HepG2 (cell line): Measurements from ENCODE around the gene RASSF10. TPM values are rescaled to one million over a fixed set of nuclear protein-coding genes. Genes with fewer than 3 reads are reported as not detected.

Experiments used
- ATAC-seq: fragments of 200-7000 bp; cut with Tn5 transposase; 3 replicates; pipeline ENCODE4 v1.9.1; 2020; ENCODE audit warnings: mild to moderate bottlenecking, moderate library complexity
- BruUV-seq: library from RNA; stranded (reverse); fragments of 400-500 nt; replicated peaks from 2 replicates; lab custom pipeline; 2021; lab: Mats Ljungman, UMichigan
- CTCF ChIA-PET: fragments of 300-600 bp; formaldehyde crosslinking; extraction: SDS; loops from one replicate; lab custom pipeline; 2021; ENCODE audit warnings: low total read pairs, inconsistent platforms, low intra/inter-chr PET ratio; lab: Yijun Ruan, JAX
- POLR2A ChIA-PET: fragments of 350-600 bp; sonication (Branson Sonifier 250); formaldehyde crosslinking; loops from one replicate; lab custom pipeline; 2020; ENCODE audit warnings: antibody characterized with exemption, inconsistent platforms; lab: Yijun Ruan, JAX
- DNase-seq: peaks from one replicate; pipeline ENCODE4 v3.0.0-alpha.2; 2015; ENCODE audit warnings: low spot score
- FAIRE-seq: peaks from 3 replicates; lab custom pipeline; 2011; peaks lifted over from hg19 to GRCh38; lab: Jason Lieb, UNC
- H2AFZ ChIP-seq: one replicate; pipeline ENCODE4 v1.6.1; 2011; ENCODE audit warnings: low read length, inconsistent platforms
- H3K27ac ChIP-seq: fragments of 300-600 bp; 3 replicates; pipeline ENCODE4 v1.8.0; 2011; ENCODE audit warnings: mixed run types, mild to moderate bottlenecking, mixed read lengths, low read length, inconsistent platforms; ENCODE audit not compliant: insufficient read depth; ENCODE audit errors: extremely low read length
- H3K27me3 ChIP-seq, 2 experiments: fragments of 200-600 bp in 1 of 2; 2 replicates in 1 of 2; 3 replicates in 1 of 2; pipeline versions ENCODE4 v1.6.0 to v1.8.0; 2011; ENCODE audit warnings: low read length in 2 of 2, mild to moderate bottlenecking in 2 of 2, moderate library complexity in 2 of 2, inconsistent platforms in 1 of 2; ENCODE audit not compliant: insufficient read depth in 2 of 2, control insufficient read depth in 1 of 2
- H3K36me3 ChIP-seq, 2 experiments: fragments of 200-600 bp in 1 of 2; replicated peaks in 1 of 2; 2 replicates in 1 of 2; 3 replicates in 1 of 2; pipeline versions ENCODE4 v1.5.1 to v1.8.0; 2011; ENCODE audit warnings: low read length in 2 of 2, inconsistent platforms in 1 of 2; ENCODE audit not compliant: insufficient read depth in 2 of 2, control insufficient read depth in 1 of 2
- H3K4me1 ChIP-seq: 2 replicates; pipeline ENCODE4 v1.5.1; 2012; ENCODE audit warnings: low read length, inconsistent platforms; ENCODE audit not compliant: insufficient read depth
- H3K4me2 ChIP-seq: 2 replicates; pipeline ENCODE4 v1.6.0; 2011; ENCODE audit warnings: low read depth, low read length, inconsistent platforms
- H3K4me3 ChIP-seq, 3 experiments: fragments of 200-600 bp in 1 of 3; sonication (generic), shearing (Covaris generic) in 1 of 3; replicated peaks in 1 of 3; 2 replicates each; pipeline ENCODE4 v1.5.1; 2011 to 2016; ENCODE audit warnings: low read length in 3 of 3, inconsistent platforms in 2 of 3, low read depth in 2 of 3, mild to moderate bottlenecking in 2 of 3, control low read depth in 1 of 3, mixed read lengths in 1 of 3; ENCODE audit not compliant: insufficient read depth in 1 of 3
- H3K79me2 ChIP-seq: one replicate; pipeline ENCODE4 v1.6.1; 2011; ENCODE audit warnings: low read length, inconsistent platforms; ENCODE audit not compliant: insufficient read depth
- H3K9ac ChIP-seq: 2 replicates; pipeline ENCODE4 v1.6.0; 2011; ENCODE audit warnings: mild to moderate bottlenecking, low read depth, low read length, inconsistent platforms; ENCODE audit not compliant: insufficient read depth
- H3K9me3 ChIP-seq: 2 replicates; pipeline ENCODE4 v1.5.1; 2012; ENCODE audit warnings: mild to moderate bottlenecking, low read length
- H4K20me1 ChIP-seq: 2 replicates; pipeline ENCODE4 v1.6.0; 2011; ENCODE audit warnings: inconsistent platforms, mild to moderate bottlenecking, low read length, moderate library complexity; ENCODE audit not compliant: insufficient read depth
- CENPX ChIP-seq: sonication (generic); formaldehyde crosslinking; IDR thresholded peaks from 2 replicates; pipeline ENCODE4 v1.9.0; 2021; ENCODE audit warnings: mild to moderate bottlenecking, missing genetic modification reagents, moderate library complexity
- CHD4 ChIP-seq: fragments of 200-600 bp; sonication (generic); IDR thresholded peaks from 2 replicates; pipeline ENCODE4 v1.7.0; 2017; ENCODE audit warnings: mild to moderate bottlenecking, low read length, borderline replicate concordance
- FOSL2 ChIP-seq: sonication (generic); formaldehyde crosslinking; IDR thresholded peaks from 2 replicates; pipeline ENCODE4 v1.4.0; 2020; ENCODE audit warnings: missing genetic modification reagents
- HNF4A ChIP-seq: sonication (generic); formaldehyde crosslinking; IDR thresholded peaks from 2 replicates; pipeline ENCODE4 v1.4.0; 2020; ENCODE audit warnings: missing genetic modification reagents
- MAFG ChIP-seq: sonication (generic); formaldehyde crosslinking; IDR thresholded peaks from 2 replicates; pipeline ENCODE4 v1.5.1; 2020; ENCODE audit warnings: mild to moderate bottlenecking, missing genetic modification reagents
- MBNL3 ChIP-seq: fragments of 250-450 bp; sonication (Bioruptor Pico); conservative IDR thresholded peaks from 2 replicates; pipeline ENCODE4 v1.8.0; 2022; ENCODE audit warnings: mild to moderate bottlenecking, inconsistent platforms
- MED8 ChIP-seq: sonication (generic); formaldehyde crosslinking; IDR thresholded peaks from 2 replicates; pipeline ENCODE4 v1.8.1; 2023; ENCODE audit warnings: mild to moderate bottlenecking, missing genetic modification reagents; ENCODE audit not compliant: insufficient replicate concordance
- MIER2 ChIP-seq: IDR thresholded peaks from 2 replicates; pipeline ENCODE4 v1.6.1; 2016; ENCODE audit warnings: missing biosample characterization, missing genetic modification reagents
- PAWR ChIP-seq: sonication (generic); formaldehyde crosslinking; IDR thresholded peaks from 2 replicates; pipeline ENCODE4 v1.4.0; 2020; ENCODE audit warnings: missing genetic modification reagents, mild to moderate bottlenecking, borderline replicate concordance
- RARG ChIP-seq: sonication (generic); formaldehyde crosslinking; IDR thresholded peaks from 2 replicates; pipeline ENCODE4 v1.4.0; 2020; ENCODE audit warnings: low read depth, mild to moderate bottlenecking, missing genetic modification reagents
- RBM22 ChIP-seq: fragments of 200-400 bp; formaldehyde crosslinking; optimal IDR thresholded peaks from 2 replicates; pipeline ENCODE3; 2017; ENCODE audit warnings: mild to moderate bottlenecking, low read length, moderate library complexity
- SALL1 ChIP-seq: sonication (generic); formaldehyde crosslinking; IDR thresholded peaks from 2 replicates; pipeline ENCODE4 v1.8.0; 2022; ENCODE audit warnings: mild to moderate bottlenecking, missing genetic modification reagents
- TBP ChIP-seq: sonication (generic); formaldehyde crosslinking; IDR thresholded peaks from 2 replicates; pipeline ENCODE4 v1.5.0; 2020; ENCODE audit warnings: missing genetic modification reagents
- ZFP82 ChIP-seq: sonication (generic); formaldehyde crosslinking; IDR thresholded peaks from 2 replicates; pipeline ENCODE4 v1.5.1; 2020; ENCODE audit warnings: mild to moderate bottlenecking, missing genetic modification reagents, borderline replicate concordance
- ZKSCAN5 ChIP-seq: sonication (generic); formaldehyde crosslinking; IDR thresholded peaks from 2 replicates; pipeline ENCODE4 v1.5.1; 2020; ENCODE audit warnings: mild to moderate bottlenecking, missing genetic modification reagents
- ZNF10 ChIP-seq: sonication (generic); formaldehyde crosslinking; IDR thresholded peaks from 2 replicates; pipeline ENCODE4 v1.4.0; 2020; ENCODE audit warnings: mild to moderate bottlenecking, low read depth, missing genetic modification reagents, borderline replicate concordance
- ZNF124 ChIP-seq: sonication (generic); formaldehyde crosslinking; IDR thresholded peaks from 2 replicates; pipeline ENCODE4 v1.4.0; 2020; ENCODE audit warnings: missing genetic modification reagents
- ZNF230 ChIP-seq: sonication (generic); formaldehyde crosslinking; IDR thresholded peaks from 2 replicates; pipeline ENCODE4 v1.4.0; 2020; ENCODE audit warnings: mild to moderate bottlenecking, missing genetic modification reagents
- ZNF317 ChIP-seq: sonication (generic); formaldehyde crosslinking; IDR thresholded peaks from 2 replicates; pipeline ENCODE4 v1.5.0; 2020; ENCODE audit warnings: mild to moderate bottlenecking, missing genetic modification reagents
- ZNF331 ChIP-seq: sonication (generic); formaldehyde crosslinking; IDR thresholded peaks from 2 replicates; pipeline ENCODE4 v1.4.0; 2020; ENCODE audit warnings: missing genetic modification reagents
- ZNF34 ChIP-seq: sonication (generic); formaldehyde crosslinking; IDR thresholded peaks from 2 replicates; pipeline ENCODE4 v1.4.0; 2020; ENCODE audit warnings: mild to moderate bottlenecking, missing genetic modification reagents, borderline replicate concordance
- ZNF451 ChIP-seq: sonication (generic); formaldehyde crosslinking; IDR thresholded peaks from 2 replicates; pipeline ENCODE4 v1.5.0; 2020; ENCODE audit warnings: mild to moderate bottlenecking, missing genetic modification reagents
- ZNF484 ChIP-seq: sonication (generic); formaldehyde crosslinking; IDR thresholded peaks from 2 replicates; pipeline ENCODE4 v1.5.1; 2020; ENCODE audit warnings: mild to moderate bottlenecking, low read depth, missing genetic modification reagents, borderline replicate concordance
- ZNF563 ChIP-seq: sonication (generic); formaldehyde crosslinking; IDR thresholded peaks from 2 replicates; pipeline ENCODE4 v1.8.0; 2022; ENCODE audit warnings: mild to moderate bottlenecking, moderate library complexity, missing genetic modification reagents
- ZNF724P ChIP-seq: sonication (generic); formaldehyde crosslinking; IDR thresholded peaks from 2 replicates; pipeline ENCODE4 v1.8.0; 2022; ENCODE audit warnings: missing genetic modification reagents, borderline replicate concordance
- WGBS: methylation state at CpG from one replicate; pipeline ENCODE4 v1.1.6; 2017; ENCODE audit warnings: low lambda C conversion rate; 5-methylcytosine and 5-hydroxymethylcytosine counted together
- in situ Hi-C: cut with HindIII; loops from 2 replicates; pipeline ENCODE4 v1.10.0; 2017; ENCODE audit warnings: low pct_unique_long_range_greater_than_20kb; ENCODE audit not compliant: extremely low pct_ligation_motif_present
- intact Hi-C: fragments of 100-400 bp; cut with micrococcal nuclease; formaldehyde crosslinking; loops from one replicate; pipeline ENCODE4 v1.10.0; 2022; ENCODE audit not compliant: unreplicated experiment
- polyA plus RNA-seq, 8 experiments: library from polyadenylated mRNA; depleted of rRNA in 3 of 8; stranded (reverse) in 7 of 8; unstranded in 1 of 8; fragments of >200 nt; fragmentation: Illumina TruSeq in 4 of 8; extraction: Trizol in 4 of 8; gene quantifications; 2 replicates each; pipeline versions ENCODE4 v1.2.1 to v1.2.3, GENCODE V29; 2011 to 2016; ENCODE audit warnings: low read depth in 4 of 8, missing spikeins in 1 of 8, mixed read lengths in 1 of 8; ENCODE audit not compliant: insufficient read depth in 1 of 8
- total RNA-seq, 5 experiments: library from RNA; depleted of rRNA; stranded (reverse); fragments of >200 nt; fragmentation: Illumina TruSeq; extraction: Trizol; gene quantifications; 2 replicates each; pipeline ENCODE4 v1.2.3, GENCODE V29; 2016; ENCODE audit warnings: low read depth in 1 of 5
- TF ChIP-seq, protein P1 (sequence below): IDR thresholded peaks from 2 replicates; pipeline ENCODE4 v1.6.1; 2016; ENCODE audit warnings: missing genetic modification reagents, missing compliant biosample characterization

Gene RASSF10
- total and polyA plus RNA-seq, 2 of the 13 experiments (the other 11 are each of a cell fraction or from before 2014, with no cell fraction given) = not detected

- POLR2A ChIA-PET = interaction anchor here (1.2 to 1.7 kb wide), 3 partner anchors 27 to 133 kb away, joined by 3 to 7 read pairs (median 6); no protein-coding TSS in a partner anchor
- TSS peak; percentile 95 for BruUV-seq
- peak; percentile 55 for ATAC-seq
- no peak for TF ChIP-seq ZNF451 (CRISPR knock-in tag)
- TF ChIP-seq HNF4A = peak; percentile 60; the same call in 1 of the 2 replicates
- TF ChIP-seq, protein P1, sequence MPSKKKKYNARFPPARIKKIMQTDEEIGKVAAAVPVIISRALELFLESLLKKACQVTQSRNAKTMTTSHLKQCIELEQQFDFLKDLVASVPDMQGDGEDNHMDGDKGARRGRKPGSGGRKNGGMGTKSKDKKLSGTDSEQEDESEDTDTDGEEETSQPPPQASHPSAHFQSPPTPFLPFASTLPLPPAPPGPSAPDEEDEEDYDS (CRISPR knock-in tag) = no peak
- TF ChIP-seq ZNF124 (CRISPR knock-in tag) = 0 out of 2 replicates have a peak, but pooled peaks have one; percentile 37
- no peak for TF ChIP-seq TBP
- TF ChIP-seq ZNF230 = no peak
- TF ChIP-seq ZNF563 = no peak
- TF ChIP-seq SALL1 = no peak
- TF ChIP-seq ZFP82 (CRISPR knock-in tag) = no peak
- TF ChIP-seq ZNF484 (CRISPR knock-in tag) = no peak
- TF ChIP-seq MIER2 (CRISPR knock-in tag) = no peak
- no peak for TF ChIP-seq MAFG (CRISPR knock-in tag)
- TF ChIP-seq PAWR (CRISPR knock-in tag) = no peak
- no peak for TF ChIP-seq MED8 (CRISPR knock-in tag)
- TF ChIP-seq FOSL2 (CRISPR knock-in tag) = 0 out of 2 replicates have a peak, but pooled peaks have one; percentile 13
- no peak for TF ChIP-seq MBNL3 (CRISPR knock-in tag)
- no peak for TF ChIP-seq ZNF724P (CRISPR knock-in tag)
- TF ChIP-seq ZKSCAN5 (CRISPR knock-in tag) = no peak
- TF ChIP-seq CENPX (CRISPR knock-in tag) = no peak
- TF ChIP-seq RARG (CRISPR knock-in tag) = no peak
- peak; percentile 78; the same call in 1 of the 2 replicates for TF ChIP-seq CHD4
- no peak for TF ChIP-seq ZNF10 (CRISPR knock-in tag)
- TF ChIP-seq ZNF34 (CRISPR knock-in tag) = no peak
- TF ChIP-seq ZNF317 (CRISPR knock-in tag) = no peak
- no peak for TF ChIP-seq ZNF331 (CRISPR knock-in tag)
- TF ChIP-seq RBM22 = no peak
These were observed 1.7 kb upstream of the RASSF10 start for GRCh38 chr11:13007182-13008060.

More at GRCh38 chr11:13007182-13008060, 1.7 kb upstream of the RASSF10 start:
- H3K36me3 ChIP-seq = no peaks in the 10 kb centered on the region
- H4K20me1 ChIP-seq = no peaks in the 10 kb centered on the region
- peak overlapping the region; percentile 61 for H3K27ac ChIP-seq
- peaks cover 46% of the 10 kb centered on the region for H3K4me1 ChIP-seq
- H3K27me3 ChIP-seq = no peaks in the 10 kb centered on the region
- H3K79me2 ChIP-seq = no peaks in the 10 kb centered on the region
- intact Hi-C loops = no loop called here
- FAIRE-seq = peak; percentile 64
- H3K9me3 ChIP-seq = no peaks in the 10 kb centered on the region
- H3K4me2 ChIP-seq = peak overlapping the region; percentile 60
- H2AFZ ChIP-seq = no peak overlapping the region
- in situ Hi-C loops = no loop called here
- CTCF ChIA-PET = no interaction called here
- peak; percentile 42 for DNase-seq
- 4% methylated on average over 4 of the region's 4 CpGs for WGBS
- peak overlapping the region; percentile 36 for H3K9ac ChIP-seq
- H3K4me3 ChIP-seq = peak overlapping the region in 2 of 3 experiments; percentile 4 to 5; a peak in 1 of 6 replicates
